HG03025 (cell line): Measurements from ENCODE around the gene MRPS10.
"Not testable (repeated sequence)": the region's sequence is repeated elsewhere in the genome, so short reads cannot be mapped to it uniquely, and the experiment has no call there.

Experiments used
- ATAC-seq: cut with Tn5 transposase; IDR thresholded peaks from one replicate; pipeline ENCODE4 v1.9.1; 2021; ENCODE audit warnings: mild to moderate bottlenecking, moderate library complexity; ENCODE audit not compliant: unreplicated experiment, low FRiP score

MRPS10 gene

DNA sequence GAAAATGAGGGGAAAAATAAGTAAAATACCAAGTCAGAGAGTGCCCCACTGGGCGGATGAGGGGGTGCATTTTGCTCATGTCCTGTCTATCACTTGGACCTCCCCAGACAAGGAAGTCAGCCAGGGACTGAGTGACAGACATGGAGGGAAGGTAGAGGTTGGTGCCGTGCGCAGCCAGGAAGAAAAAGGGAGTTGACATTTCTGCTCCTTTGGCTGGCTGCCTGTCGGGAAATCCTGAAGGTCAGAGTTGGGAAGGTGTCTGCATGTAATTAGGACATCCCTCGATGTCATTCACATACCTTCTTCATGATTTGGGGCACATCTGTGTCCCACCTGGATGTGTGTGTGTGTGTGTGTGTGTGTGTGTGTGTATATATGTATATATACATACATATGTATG, 35.6 kb downstream of the MRPS10 start:
- ATAC-seq, result no peak

DNA sequence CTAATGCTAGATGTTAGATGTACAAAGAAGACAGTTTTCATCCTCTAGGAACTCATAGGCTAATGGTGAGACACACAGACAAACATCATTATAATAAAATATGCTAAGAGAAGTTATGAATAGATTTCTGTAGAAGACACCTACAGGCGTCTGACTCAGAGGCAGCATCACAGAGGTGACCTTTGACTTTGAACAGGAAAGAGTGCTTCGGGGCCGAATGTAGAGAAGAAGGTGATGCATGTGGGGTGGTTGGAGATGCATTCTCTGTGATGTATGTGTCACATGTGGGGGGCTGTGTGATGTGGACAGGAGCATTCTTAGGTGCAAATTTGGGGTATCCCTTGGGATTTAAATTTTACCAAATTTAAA, 37.7 kb downstream of the MRPS10 start:
- no peak for ATAC-seq

- ATAC-seq, result no peak
These were observed 38.3 kb downstream of the MRPS10 start for GRCh38 chr6:42179261-42179944.

GRCh38 chr6:42177514-42178364, 39.9 kb downstream of the MRPS10 start:
- ATAC-seq, result no peak

- no peak for ATAC-seq
These were observed 40.7 kb downstream of the MRPS10 start for GRCh38 chr6:42176981-42177380.

GRCh38 chr6:42175860-42176259, 41.8 kb downstream of the MRPS10 start:
- no peak for ATAC-seq

DNA sequence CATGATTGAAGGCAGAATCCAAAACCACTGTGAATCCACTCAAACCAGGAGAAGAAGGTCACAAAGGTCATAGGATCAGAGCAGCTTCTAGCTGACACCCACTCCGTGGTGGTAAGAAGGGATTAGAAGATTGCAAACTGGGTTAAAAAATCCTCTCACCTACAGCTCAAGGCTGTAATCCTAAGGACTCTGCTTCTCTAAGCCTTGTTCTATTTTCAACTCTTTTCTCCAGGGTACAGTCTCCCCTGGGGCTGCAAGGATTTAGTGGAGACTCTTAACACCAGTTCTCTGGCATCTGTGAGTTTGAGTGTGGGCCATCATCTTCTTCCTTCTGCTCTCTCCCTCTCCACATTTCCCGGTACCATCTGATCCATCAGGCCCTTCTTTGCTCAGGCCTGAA, 44.6 kb downstream of the MRPS10 start, which contains the start of gene GUCA1A:
TSS of gene GUCA1A (plus strand) at position 264 of the 400 bp plus-strand sequence. CDS start 250 bp downstream, outside the sequence.
- no peak for ATAC-seq

GRCh38 chr6:42171813-42172581, 45.7 kb downstream of the MRPS10 start:
- ATAC-seq, result no peak

DNA sequence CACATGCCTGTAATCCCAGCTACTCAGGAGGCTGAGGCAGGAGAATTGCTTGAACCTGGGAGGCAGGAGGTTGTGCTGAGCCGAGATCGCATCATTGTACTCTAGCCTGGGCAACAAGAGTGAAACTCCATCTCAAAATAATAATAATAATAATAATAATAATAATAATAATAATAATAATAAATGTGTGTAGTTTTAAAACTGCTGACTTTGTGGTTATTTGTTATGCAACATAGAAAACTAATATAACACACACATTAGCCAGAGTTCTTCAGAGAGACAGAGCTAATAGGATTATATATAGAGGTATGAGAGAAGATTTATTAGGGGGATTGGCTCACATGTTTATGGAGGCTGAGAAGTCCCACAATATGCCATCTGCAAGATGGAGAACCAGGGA, 47.9 kb downstream of the MRPS10 start:
- not testable (repeated sequence) for ATAC-seq

GRCh38 chr6:42168650-42169049, 49.0 kb downstream of the MRPS10 start:
- no peak for ATAC-seq

DNA sequence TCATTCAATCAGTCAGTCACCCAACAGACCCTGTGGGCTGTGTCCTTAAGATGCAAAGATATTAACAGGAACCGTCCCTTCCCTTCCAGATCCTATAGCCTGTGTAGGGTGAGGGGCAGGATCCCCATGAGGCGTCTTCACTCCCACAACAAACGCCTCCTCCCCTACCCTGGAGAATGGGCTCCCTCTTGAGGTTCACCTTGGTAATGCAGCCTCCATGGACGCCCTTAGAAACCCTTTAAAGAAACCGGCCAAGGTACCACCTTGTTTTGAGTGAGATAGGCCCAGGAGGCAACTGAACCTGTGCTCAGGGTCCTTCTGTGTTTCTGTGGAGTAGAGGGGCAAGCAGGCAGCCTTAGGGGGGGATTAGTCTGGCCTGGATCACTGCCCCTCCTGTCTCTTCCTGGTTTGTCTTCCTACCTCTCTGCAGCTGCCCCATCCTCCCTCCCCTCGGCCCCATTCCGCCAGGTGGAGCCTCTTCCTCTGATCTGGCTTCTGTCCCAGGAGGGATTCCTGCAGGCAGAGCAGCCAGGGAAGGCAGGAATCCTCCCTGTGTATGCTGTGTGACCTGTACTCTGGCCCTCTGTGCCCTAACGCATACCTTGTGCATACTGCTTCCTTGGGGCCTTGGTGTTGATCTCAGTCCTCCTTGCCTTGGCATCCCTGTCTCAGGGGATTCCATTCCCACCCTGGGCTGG, 51.1 kb downstream of the MRPS10 start:
- ATAC-seq, result no peak

- ATAC-seq, result no peak
These were observed 52.6 kb downstream of the MRPS10 start for GRCh38 chr6:42165016-42165415.

GRCh38 chr6:42163981-42164380, 53.7 kb downstream of the MRPS10 start:
- no peak for ATAC-seq

DNA sequence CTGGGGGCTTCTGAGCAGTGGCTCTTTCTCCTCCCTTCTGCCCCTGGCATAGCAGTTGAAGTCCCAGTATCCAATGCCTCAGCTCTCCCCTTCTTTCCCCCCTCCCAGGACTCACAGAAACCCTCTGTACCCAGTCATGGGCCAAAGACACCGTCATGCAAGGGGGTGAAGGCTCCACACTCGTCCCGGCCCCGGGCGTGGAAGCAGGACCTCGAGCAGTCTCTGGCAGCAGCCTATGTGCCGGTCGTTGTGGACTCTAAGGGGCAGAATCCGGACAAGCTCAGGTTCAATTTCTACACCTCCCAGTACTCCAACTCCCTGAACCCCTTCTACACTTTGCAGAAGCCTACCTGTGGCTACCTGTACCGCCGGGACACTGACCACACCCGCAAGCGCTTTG, 54.8 kb downstream of the MRPS10 start:
- ATAC-seq, result no peak

GRCh38 chr6:42162384-42162783, 55.3 kb downstream of the MRPS10 start:
- no peak for ATAC-seq

DNA sequence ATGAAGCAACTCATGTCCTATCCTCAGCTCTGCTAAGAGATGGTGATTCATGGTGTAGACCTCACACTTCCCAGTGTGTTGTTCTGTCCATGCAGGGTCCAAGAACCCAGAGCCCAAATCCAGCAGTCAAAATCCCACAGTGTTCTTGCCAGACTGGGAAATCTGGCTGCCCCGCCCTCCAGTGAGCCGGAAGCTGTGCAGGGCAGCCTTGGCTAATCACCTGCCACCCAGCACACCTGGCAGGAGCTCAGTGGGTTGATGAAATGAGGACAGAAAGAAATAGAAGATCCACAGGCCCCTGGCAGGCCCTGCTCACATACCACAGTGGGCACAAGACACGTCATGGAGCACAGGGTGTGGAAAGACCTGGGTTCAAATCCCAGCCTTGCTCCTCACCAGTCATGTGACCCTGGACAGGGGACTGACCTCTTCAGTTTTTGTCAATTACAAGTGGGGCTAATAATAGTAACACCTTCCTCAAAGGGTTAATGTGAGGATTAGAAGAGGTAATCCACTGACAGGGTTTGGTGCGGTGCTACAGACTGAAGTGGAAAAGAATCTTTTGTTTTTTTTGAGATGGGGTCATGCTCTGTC, 58.1 kb downstream of the MRPS10 start:
- no peak for ATAC-seq

DNA sequence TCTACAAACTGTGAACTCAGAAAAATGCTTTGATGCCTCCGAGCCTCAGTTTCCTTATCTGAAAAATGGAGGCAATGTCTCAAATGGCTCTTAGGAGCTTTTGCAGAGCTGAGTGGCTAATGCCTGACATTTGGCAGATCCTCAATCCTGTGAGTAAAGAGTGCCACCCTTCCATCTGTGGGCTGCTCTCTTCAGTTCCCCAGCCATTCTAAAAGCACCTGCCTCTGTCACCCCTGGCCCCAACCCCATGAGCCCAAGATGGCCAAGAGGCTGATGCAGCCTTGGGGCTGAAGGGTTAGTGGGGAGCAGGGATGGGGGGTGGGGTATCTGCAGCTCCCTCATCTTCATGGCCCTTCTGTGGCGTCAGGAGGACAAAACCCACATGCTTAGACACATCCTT, 59.0 kb downstream of the MRPS10 start:
- no peak for ATAC-seq

DNA sequence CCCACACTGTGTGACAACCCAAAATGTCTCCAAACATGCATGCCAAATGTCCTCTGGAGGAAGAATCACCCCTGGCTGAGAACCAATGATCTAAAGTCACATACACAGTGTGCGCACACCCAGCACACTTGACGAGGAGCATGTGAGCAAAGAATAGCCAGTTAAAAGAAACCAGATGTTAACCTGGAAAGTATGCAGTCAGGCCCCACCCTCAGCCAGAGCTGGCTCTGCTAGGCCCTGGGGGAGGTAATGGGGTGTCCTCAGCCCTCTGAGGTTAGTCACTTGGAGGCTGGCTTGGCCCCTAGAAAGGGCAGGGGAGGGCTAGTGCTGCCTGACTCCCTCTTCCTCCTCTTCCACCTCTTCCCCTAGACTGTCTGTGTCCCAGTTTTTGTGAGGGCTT, 59.6 kb downstream of the MRPS10 start:
- no peak for ATAC-seq
